ENCODE data around the gene BCAR1. TPM values are rescaled to one million over a fixed set of nuclear protein-coding genes. Genes with fewer than 3 reads are reported as not detected.

Gene BCAR1
- total RNA-seq, 1 experiment from 2014 or later: 120 TPM

- Histone ChIP-seq H3K4me1 (ENCODE audit: control insufficient read depth, insufficient read depth, low read length) (no peaks in the 10 kb centered on the region), H3K9me3 (ENCODE audit: control insufficient read depth, insufficient read depth, low read depth, low read length) (no peaks in the 10 kb centered on the region), H3K4me3 (ENCODE audit: low read depth in 2 of 2, low read length in 2 of 2) (no peak overlapping the region), H3K36me3 (ENCODE audit: control insufficient read depth, insufficient read depth, low read length) (no peaks in the 10 kb centered on the region), H3K27me3 (ENCODE audit: control insufficient read depth, insufficient read depth, low read length) (no peaks in the 10 kb centered on the region), H3K27ac (ENCODE audit: low read length) (no peak overlapping the region)
- BruUV-seq (replicated peaks): no TSS peak
- in situ Hi-C loops (cut with HindIII; ENCODE audit: low pct_unique_long_range_greater_than_20kb, low sequenced_read_pairs): no loop called here
- POLR2A ChIA-PET: interaction anchor here (0.6 kb wide), 2 partner anchors 100 to 117 kb away, joined by 3 to 12 read pairs; no protein-coding TSS in a partner anchor
- ATAC-seq (no peak), DNase-seq (ENCODE audit: low read depth, low spot score) (no peak)
- CTCF ChIA-PET: no interaction called here
- no peak for TF ChIP-seq CTCF (IDR thresholded peaks at IDR 0.05)
- TF ChIP-seq POLR2AphosphoS5 (IDR thresholded peaks at IDR 0.05; ENCODE audit: low read depth, low read length): no peak
- TF ChIP-seq TCF7L2 (IDR thresholded peaks at IDR 0.05; ENCODE audit: low read depth, low read length): no peak
- TF ChIP-seq SIN3A (IDR thresholded peaks at IDR 0.05; ENCODE audit: borderline replicate concordance, insufficient read depth, low read depth, low read length): no peak
- TF ChIP-seq, protein P1, sequence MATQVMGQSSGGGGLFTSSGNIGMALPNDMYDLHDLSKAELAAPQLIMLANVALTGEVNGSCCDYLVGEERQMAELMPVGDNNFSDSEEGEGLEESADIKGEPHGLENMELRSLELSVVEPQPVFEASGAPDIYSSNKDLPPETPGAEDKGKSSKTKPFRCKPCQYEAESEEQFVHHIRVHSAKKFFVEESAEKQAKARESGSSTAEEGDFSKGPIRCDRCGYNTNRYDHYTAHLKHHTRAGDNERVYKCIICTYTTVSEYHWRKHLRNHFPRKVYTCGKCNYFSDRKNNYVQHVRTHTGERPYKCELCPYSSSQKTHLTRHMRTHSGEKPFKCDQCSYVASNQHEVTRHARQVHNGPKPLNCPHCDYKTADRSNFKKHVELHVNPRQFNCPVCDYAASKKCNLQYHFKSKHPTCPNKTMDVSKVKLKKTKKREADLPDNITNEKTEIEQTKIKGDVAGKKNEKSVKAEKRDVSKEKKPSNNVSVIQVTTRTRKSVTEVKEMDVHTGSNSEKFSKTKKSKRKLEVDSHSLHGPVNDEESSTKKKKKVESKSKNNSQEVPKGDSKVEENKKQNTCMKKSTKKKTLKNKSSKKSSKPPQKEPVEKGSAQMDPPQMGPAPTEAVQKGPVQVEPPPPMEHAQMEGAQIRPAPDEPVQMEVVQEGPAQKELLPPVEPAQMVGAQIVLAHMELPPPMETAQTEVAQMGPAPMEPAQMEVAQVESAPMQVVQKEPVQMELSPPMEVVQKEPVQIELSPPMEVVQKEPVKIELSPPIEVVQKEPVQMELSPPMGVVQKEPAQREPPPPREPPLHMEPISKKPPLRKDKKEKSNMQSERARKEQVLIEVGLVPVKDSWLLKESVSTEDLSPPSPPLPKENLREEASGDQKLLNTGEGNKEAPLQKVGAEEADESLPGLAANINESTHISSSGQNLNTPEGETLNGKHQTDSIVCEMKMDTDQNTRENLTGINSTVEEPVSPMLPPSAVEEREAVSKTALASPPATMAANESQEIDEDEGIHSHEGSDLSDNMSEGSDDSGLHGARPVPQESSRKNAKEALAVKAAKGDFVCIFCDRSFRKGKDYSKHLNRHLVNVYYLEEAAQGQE (IDR thresholded peaks at IDR 0.05; ENCODE audit: insufficient read depth in 1 of 2, low read depth in 2 of 2, low read length in 1 of 2): no peak
- intact Hi-C loops (cut with micrococcal nuclease; ENCODE audit: unreplicated experiment): no loop called here
Measured at GRCh38 chr16:75293772-75294171, 42.3 kb upstream of the BCAR1 start.

DNA sequence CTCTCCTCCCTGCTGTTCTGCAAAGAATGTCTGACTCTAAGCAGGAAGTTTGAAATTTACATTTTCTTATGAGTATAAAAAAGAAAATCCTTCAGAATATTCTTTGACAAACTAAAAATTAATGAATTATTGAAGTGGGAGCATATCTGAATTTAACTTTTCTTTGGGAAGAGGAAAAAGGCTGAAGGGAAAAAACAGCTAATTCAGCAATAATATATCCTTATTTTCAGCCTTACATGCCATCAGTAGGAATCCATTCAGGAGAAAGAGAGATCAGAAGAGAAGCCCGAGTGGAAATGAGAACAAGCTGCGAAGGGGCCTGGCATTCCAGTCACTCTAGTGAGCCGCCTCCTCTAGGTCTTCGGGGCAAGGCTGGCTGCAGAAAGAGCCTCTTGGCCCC lies 41.7 kb upstream of the BCAR1 start:
- DNase-seq (ENCODE audit: low read depth, low spot score) (no peak), ATAC-seq (no peak)
- Histone ChIP-seq H3K4me3 (ENCODE audit: low read depth in 2 of 2, low read length in 2 of 2) (no peak overlapping the region), H3K27me3 (ENCODE audit: control insufficient read depth, insufficient read depth, low read length) (no peaks in the 10 kb centered on the region), H3K27ac (ENCODE audit: low read length) (no peak overlapping the region), H3K9me3 (ENCODE audit: control insufficient read depth, insufficient read depth, low read depth, low read length) (no peaks in the 10 kb centered on the region), H3K4me1 (ENCODE audit: control insufficient read depth, insufficient read depth, low read length) (no peaks in the 10 kb centered on the region), H3K36me3 (ENCODE audit: control insufficient read depth, insufficient read depth, low read length) (no peaks in the 10 kb centered on the region)
- intact Hi-C loops (cut with micrococcal nuclease; ENCODE audit: unreplicated experiment): no loop called here
- ChIA-PET POLR2A (no interaction called here), CTCF (no interaction called here)
- in situ Hi-C loops (cut with HindIII; ENCODE audit: low pct_unique_long_range_greater_than_20kb, low sequenced_read_pairs): no loop called here
- TF ChIP-seq CTCF (IDR thresholded peaks at IDR 0.05) (no peak), SIN3A (IDR thresholded peaks at IDR 0.05; ENCODE audit: borderline replicate concordance, insufficient read depth, low read depth, low read length) (no peak), POLR2AphosphoS5 (IDR thresholded peaks at IDR 0.05; ENCODE audit: low read depth, low read length) (no peak), TCF7L2 (IDR thresholded peaks at IDR 0.05; ENCODE audit: low read depth, low read length) (no peak)
- TF ChIP-seq, protein P1 (IDR thresholded peaks at IDR 0.05; ENCODE audit: insufficient read depth in 1 of 2, low read depth in 2 of 2, low read length in 1 of 2): no peak
- BruUV-seq (replicated peaks): no TSS peak

Data from Panc1 (cell line).